K562 (cell line): Measurements from ENCODE around the gene RUVBL1. TPM values are rescaled to one million over a fixed set of nuclear protein-coding genes. Genes with fewer than 3 reads are reported as not detected.

ENCODE experiments used
- SMAD4 ChIP-seq: fragments of 250-450 bp; sonication (Bioruptor Pico); conservative IDR thresholded peaks from 2 replicates; pipeline ENCODE4 v1.8.0; 2021; ENCODE audit warnings: inconsistent platforms, mild to moderate bottlenecking, moderate library complexity
- SRF ChIP-seq, 2 experiments: fragments of 250-450, 450-650 bp in 1 of 2; sonication (Bioruptor Pico) in 1 of 2; sonication (generic) in 1 of 2; formaldehyde crosslinking; IDR thresholded peaks; 2 replicates each; pipeline versions ENCODE4 v1.5.0 to v1.5.1; 2020 to 2022; ENCODE audit warnings: mild to moderate bottlenecking in 1 of 2, missing genetic modification reagents in 1 of 2
- UBTF ChIP-seq, 2 experiments: IDR thresholded peaks; 2 replicates each; pipeline ENCODE4 v1.6.1; 2012; ENCODE audit warnings: improper control_type of control experiment in 2 of 2, low read depth in 2 of 2, low read length in 2 of 2, borderline replicate concordance in 1 of 2
- ZBTB40 ChIP-seq, 2 experiments: fragments of 450-650 bp in 1 of 2; sonication (generic) in 1 of 2; formaldehyde crosslinking in 1 of 2; IDR thresholded peaks; 2 replicates each; pipeline versions ENCODE4 v1.7.1 to v1.9.0; 2016 to 2022; ENCODE audit warnings: inconsistent platforms in 1 of 2, mild to moderate bottlenecking in 1 of 2, missing genetic modification reagents in 1 of 2
- ZNF280A ChIP-seq: fragments of 450-650 bp; IDR thresholded peaks from 2 replicates; pipeline ENCODE4 v1.6.1; 2018; ENCODE audit warnings: mild to moderate bottlenecking, low read depth; ENCODE audit not compliant: partially characterized antibody
- ZNF507 ChIP-seq: conservative IDR thresholded peaks from 2 replicates; pipeline ENCODE4 v1.6.1; 2017; ENCODE audit warnings: missing genetic modification characterization, missing compliant biosample characterization
- polyA plus RNA-seq, 8 experiments: library from polyadenylated mRNA; depleted of rRNA in 4 of 8; stranded (reverse) in 5 of 8; unstranded in 3 of 8; fragments of >200 nt; fragmentation: Nextera tagmentation in 2 of 8; fragmentation: Illumina TruSeq in 1 of 8; extraction: Ambion mirVana in 2 of 8; extraction: Trizol in 1 of 8; gene quantifications; 2 replicates each; pipeline versions ENCODE4 v1.2.1 to v1.2.3, GENCODE V29; 2011 to 2014; ENCODE audit warnings: inconsistent platforms in 1 of 8, missing spikeins in 1 of 8
- total RNA-seq, 7 experiments: library from RNA; depleted of rRNA in 6 of 7; stranded (reverse); fragments of >200 nt in 6 of 7; fragmentation: Illumina TruSeq in 2 of 7; extraction: Trizol in 2 of 7; gene quantifications; 2 replicates each; pipeline versions ENCODE4 v1.2.1 to v1.2.3, GENCODE V29; 2011 to 2021; ENCODE audit warnings: low replicate concordance in 1 of 7
- TF ChIP-seq, protein P1 (sequence below): fragments of 450-650 bp; IDR thresholded peaks from 2 replicates; pipeline ENCODE4 v1.6.1; 2014; ENCODE audit warnings: low read depth, mild to moderate bottlenecking, moderate library complexity, borderline replicate concordance

The RUVBL1 gene
- total and polyA plus RNA-seq, 9 of the 15 experiments (the other 6 are each of a cell fraction or from before 2014, with no cell fraction given), result 20.7 to 147 (median 113) TPM

DNA sequence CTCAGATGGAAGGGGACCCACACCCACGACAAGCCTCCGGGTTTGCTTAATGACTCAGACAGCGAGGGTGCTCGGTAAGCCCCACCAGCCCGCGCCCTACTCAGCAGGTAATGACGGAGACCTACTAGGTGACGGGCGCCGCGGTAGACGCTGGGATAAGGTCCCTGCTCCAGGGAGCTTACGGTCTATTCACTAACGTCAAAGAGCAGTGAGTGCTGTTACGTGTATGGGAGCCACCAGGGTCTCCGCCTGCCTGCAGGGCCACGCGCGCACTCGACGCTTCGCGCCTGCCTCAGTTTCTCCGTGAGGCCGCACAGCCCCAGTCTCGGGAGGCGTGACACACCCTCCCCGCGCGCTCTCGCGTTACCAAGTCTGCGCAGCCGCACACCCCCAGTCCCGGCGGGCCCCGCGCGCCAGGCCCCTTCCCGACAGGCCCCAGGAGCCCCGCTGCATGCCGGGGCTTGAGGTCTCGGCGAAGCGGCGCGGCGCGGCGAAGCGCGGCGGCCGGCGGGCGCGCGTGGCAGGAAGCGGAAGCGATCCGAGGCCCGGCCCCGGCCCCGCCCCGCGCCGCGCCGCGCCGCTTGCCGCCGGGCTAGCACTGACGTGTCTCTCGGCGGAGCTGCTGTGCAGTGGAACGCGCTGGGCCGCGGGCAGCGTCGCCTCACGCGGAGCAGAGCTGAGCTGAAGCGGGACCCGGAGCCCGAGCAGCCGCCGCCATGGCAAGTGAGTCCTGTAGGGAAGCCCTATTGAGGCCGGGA lies 71.6 kb downstream of the RUVBL1 start, which contains the start of gene SEC61A1 (continued):
- TF ChIP-seq, protein P1, sequence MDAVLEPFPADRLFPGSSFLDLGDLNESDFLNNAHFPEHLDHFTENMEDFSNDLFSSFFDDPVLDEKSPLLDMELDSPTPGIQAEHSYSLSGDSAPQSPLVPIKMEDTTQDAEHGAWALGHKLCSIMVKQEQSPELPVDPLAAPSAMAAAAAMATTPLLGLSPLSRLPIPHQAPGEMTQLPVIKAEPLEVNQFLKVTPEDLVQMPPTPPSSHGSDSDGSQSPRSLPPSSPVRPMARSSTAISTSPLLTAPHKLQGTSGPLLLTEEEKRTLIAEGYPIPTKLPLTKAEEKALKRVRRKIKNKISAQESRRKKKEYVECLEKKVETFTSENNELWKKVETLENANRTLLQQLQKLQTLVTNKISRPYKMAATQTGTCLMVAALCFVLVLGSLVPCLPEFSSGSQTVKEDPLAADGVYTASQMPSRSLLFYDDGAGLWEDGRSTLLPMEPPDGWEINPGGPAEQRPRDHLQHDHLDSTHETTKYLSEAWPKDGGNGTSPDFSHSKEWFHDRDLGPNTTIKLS, result peak; percentile 80; the same call in 1 of the 2 replicates
- TF ChIP-seq SMAD4, result no peak
- TF ChIP-seq ZBTB40 (IDR thresholded peaks at IDR 0.05), result no peak
- TF ChIP-seq ZBTB40 (CRISPR knock-in tag; IDR thresholded peaks at IDR 0.05), result no peak
- TF ChIP-seq ZNF280A, result no peak
- TF ChIP-seq UBTF (IDR thresholded peaks at IDR 0.05; ENCODE audit: borderline replicate concordance in 1 of 2, low read depth in 2 of 2, low read length in 2 of 2), result no peak
- TF ChIP-seq ZNF507, result no peak
- TF ChIP-seq SRF (CRISPR knock-in tag; IDR thresholded peaks at IDR 0.05), result no peak
